ENCODE results near the gene CD37. TPM values are rescaled to one million over a fixed set of nuclear protein-coding genes. Genes with fewer than 3 reads are reported as not detected.

Gene CD37
- total and polyA plus RNA-seq, 10 of the 15 experiments (the other 5 are each of a cell fraction or from before 2014, with no cell fraction given) = 34.1 to 359 (median 108) TPM

DNA sequence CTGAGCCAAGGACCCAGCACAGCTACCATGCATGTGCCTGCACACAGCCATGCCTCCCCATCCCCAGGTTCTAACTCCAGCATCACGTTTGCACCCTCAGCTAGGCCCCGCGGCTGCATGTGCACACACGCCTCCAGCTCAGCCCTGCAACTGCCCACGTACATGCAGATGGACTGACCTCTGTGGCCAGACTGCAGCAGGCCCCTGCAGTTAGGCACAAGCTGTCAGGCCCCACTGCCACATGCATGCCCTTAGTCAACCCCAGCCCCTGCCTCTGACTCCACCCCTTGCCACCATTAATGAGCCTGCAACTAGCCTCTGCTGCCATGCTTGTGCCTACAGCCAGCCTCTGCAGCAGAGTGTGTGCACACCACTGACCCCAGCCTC lies 33.3 kb upstream of the CD37 start:
- ChIA-PET CTCF (interaction anchor here (0.9 to 3.6 kb wide), 28 partner anchors 11 to 245 kb away, joined by 3 to 22 read pairs (median 5); no protein-coding TSS in a partner anchor), SMC1A (ENCODE audit: uncharacterized antibody, unreplicated experiment) (interaction anchor here (0.8 to 2.1 kb wide), 8 partner anchors 10 to 92 kb away, joined by 3 to 11 read pairs (median 4); no protein-coding TSS in a partner anchor), RAD21 (ENCODE audit: unreplicated experiment) (interaction anchor here (1.1 to 1.3 kb wide), 2 partner anchors 76 to 80 kb away, joined by 3 to 4 read pairs; no protein-coding TSS in a partner anchor), POLR2A (interaction anchor here (0.5 to 1.4 kb wide), 3 partner anchors 13 to 626 kb away, joined by 3 to 4 read pairs (median 3); no protein-coding TSS in a partner anchor)
- no peak overlapping the region for H3K4me2 ChIP-seq (ENCODE audit: control insufficient read depth, insufficient read depth)
- FAIRE-seq (no peak), ATAC-seq (no peak; the same call in 2 of the 3 replicates), DNase-seq (ENCODE audit: low read depth, low spot score) (no peak)
- no peaks in the 10 kb centered on the region for H3K9me3 ChIP-seq (replicated peaks; ENCODE audit: control insufficient read depth, insufficient read depth, low read length)
- no peak overlapping the region for H3K27ac ChIP-seq (ENCODE audit: control insufficient read depth, insufficient read depth)
- BruUV-seq (replicated peaks) = no TSS peak
- H3K4me3 ChIP-seq = no peak overlapping the region
- TF ChIP-seq POLR2AphosphoS2 (IDR thresholded peaks at IDR 0.05; ENCODE audit: low read depth, low read length) (no peak), POU2F2 (IDR thresholded peaks at IDR 0.05; ENCODE audit: borderline replicate concordance, low read depth, low read length) (no peak), GABPA (IDR thresholded peaks at IDR 0.05; ENCODE audit: low read depth) (no peak), CBFB (IDR thresholded peaks at IDR 0.05; ENCODE audit: low read depth) (no peak), BRCA1 (IDR thresholded peaks at IDR 0.05; ENCODE audit: low read depth, low read length) (no peak), LARP7 (IDR thresholded peaks at IDR 0.05) (no peak), IKZF2 (IDR thresholded peaks at IDR 0.05) (no peak), YBX1 (IDR thresholded peaks at IDR 0.05) (no peak)
- H3K36me3 ChIP-seq (ENCODE audit: control insufficient read depth in 2 of 2, insufficient read depth in 2 of 2, low read length in 1 of 2) = no peaks in the 10 kb centered on the region
- H3K4me1 ChIP-seq (ENCODE audit: control insufficient read depth, insufficient read depth, low read length) = no peaks in the 10 kb centered on the region; the same call in 1 of the 2 replicates
- H3K9ac ChIP-seq (ENCODE audit: control insufficient read depth, insufficient read depth, low read length) = no peak overlapping the region
- H3K27me3 ChIP-seq (replicated peaks in 1 of 2; ENCODE audit: control insufficient read depth in 2 of 2, insufficient read depth in 2 of 2, low read length in 1 of 2) = no peaks in the 10 kb centered on the region
- 80% methylated on average over 5 of the region's 5 CpGs for WGBS (ENCODE audit: insufficient coverage, insufficient replicate concordance, low lambda C conversion rate, missing lambda C conversion rate)
- no peak overlapping the region for H2AFZ ChIP-seq (ENCODE audit: control insufficient read depth, low read depth, low read length)
- no peaks in the 10 kb centered on the region for H4K20me1 ChIP-seq (ENCODE audit: control insufficient read depth, insufficient read depth)
- intact Hi-C loops (cut with micrococcal nuclease; ENCODE audit: unreplicated experiment) = loop anchor here (1.0 kb wide), 1 partner anchor 76 kb away; no protein-coding TSS in a partner anchor
- H3K79me2 ChIP-seq (ENCODE audit: control insufficient read depth, insufficient read depth, low read length) = no peaks in the 10 kb centered on the region
- in situ Hi-C loops (cut with MboI) = no loop called here

Data from GM12878 (cell line).